GM20431 (cell line): ENCODE results near the gene CTRL.

Source experiments
- in situ Hi-C: fragments of 300-500 bp; cut with MseI, MboI; formaldehyde crosslinking; loops from one replicate; pipeline ENCODE4 v1.15.0; 2020; ENCODE audit warnings: low sequenced_read_pairs; ENCODE audit not compliant: unreplicated experiment

Gene CTRL

GRCh38 chr16:67897231-67897630, 34.4 kb downstream of the CTRL start:
- in situ Hi-C loops, result no loop called here

DNA sequence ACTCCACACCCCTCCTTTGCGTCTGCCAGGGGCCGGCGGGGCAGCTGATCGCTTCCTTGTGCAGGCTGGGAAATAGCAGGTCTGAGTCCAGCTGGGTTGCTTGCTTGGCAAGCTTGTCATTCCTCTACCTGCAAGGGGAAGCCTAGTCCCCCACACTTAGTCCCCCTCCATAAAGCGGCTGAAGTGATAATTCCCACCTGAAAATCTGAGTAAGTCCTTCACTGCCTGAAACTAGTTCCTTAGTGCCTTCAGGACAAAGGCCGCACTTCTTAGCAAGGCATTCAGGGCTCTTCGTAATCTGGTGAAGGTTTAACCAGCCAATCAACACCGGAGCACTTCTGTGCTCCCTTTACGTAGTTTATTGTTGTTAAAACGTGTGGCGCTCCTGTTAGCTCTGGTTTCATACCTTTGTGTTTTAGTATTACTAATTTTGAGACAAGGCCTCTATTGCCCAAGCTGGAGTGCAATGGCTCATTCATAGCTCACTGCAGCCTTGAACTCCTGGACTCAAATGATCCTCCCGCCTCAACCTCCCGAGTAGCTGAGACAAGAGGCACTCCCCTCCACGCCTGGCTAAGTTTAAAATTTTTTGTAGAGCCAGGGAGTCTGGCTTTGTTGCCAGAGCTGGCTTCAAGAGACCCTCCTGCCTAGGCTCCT, 37.8 kb downstream of the CTRL start:
- in situ Hi-C loops, result no loop called here

GRCh38 chr16:67892899-67893742, 38.5 kb downstream of the CTRL start, which contains the start of gene PSKH1:
Gene PSKH1, plus strand, starts transcription at chr16:67893254. Its CDS starts 15,496 bp downstream, at chr16:67908750.
- in situ Hi-C loops, result no loop called here

DNA sequence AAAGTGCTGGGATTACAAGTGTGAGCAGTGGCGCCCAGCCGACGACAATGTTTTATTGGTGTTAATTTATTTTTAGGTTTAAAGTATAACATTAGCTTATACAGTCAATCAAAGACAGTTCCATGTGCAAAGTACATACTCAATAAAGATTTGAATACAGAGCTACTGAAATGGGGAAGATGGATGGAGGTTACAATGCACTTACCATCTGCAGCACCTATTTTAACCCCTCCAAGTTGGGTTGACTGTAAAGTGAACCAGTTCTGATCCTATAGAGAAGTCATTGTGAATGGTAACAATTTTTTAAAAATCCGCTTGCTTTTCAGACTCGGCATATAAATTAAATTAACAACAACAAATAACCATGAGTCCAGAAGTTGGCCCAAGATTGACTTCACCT, 39.3 kb downstream of the CTRL start:
- in situ Hi-C loops, result no loop called here

DNA sequence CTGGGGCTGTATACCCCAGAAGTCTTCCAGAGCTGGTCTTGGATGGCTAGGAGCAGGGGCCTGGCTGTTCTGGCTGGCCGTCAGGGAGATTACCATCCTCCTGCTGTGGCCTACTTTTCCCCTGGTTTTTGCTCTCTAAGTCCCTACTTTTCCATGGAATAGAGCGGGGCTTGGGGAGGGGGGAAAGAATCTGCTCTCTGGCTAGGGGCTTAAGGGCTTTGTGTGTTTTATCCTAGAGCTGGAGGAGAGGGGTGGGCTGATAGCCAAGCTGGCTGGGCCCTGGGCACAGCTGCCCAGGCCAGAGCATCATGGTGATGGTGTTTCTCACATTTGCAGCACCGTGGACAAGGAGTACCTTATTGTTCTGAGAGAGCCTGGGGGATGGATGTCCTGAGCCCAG, 43.3 kb downstream of the CTRL start:
- in situ Hi-C loops, result no loop called here

- in situ Hi-C loops, result no loop called here
Observed at GRCh38 chr16:67886387-67886786, 45.3 kb downstream of the CTRL start.

- in situ Hi-C loops, result no loop called here
Observed at GRCh38 chr16:67885976-67886375, 45.7 kb downstream of the CTRL start.

DNA sequence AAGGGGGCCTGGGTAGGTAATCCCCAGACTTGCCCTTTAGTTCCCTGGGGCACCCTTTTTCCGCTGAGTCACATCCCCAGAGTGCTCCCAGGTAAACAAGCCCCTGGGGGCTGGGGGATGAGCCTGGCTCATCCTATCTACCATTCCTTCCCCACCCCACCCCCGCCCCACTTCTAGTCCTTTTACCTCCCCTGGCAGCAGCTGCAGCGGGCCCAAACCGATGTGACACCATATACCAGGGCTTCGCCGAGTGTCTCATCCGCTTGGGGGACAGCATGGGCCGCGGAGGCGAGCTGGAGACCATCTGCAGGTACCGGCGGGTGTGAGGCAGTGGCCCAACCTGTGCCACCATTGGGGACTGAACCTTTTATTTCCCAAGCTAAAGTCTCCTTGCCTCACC, 46.1 kb downstream of the CTRL start:
- in situ Hi-C loops, result no loop called here

GRCh38 chr16:67884684-67885083, 47.0 kb downstream of the CTRL start, which contains the start of gene NRN1L:
Gene NRN1L, plus strand, starts transcription at chr16:67884885. Its CDS starts 19 bp downstream, at chr16:67884904.
- in situ Hi-C loops, result no loop called here

GRCh38 chr16:67883872-67884261, 47.8 kb downstream of the CTRL start:
- in situ Hi-C loops, result no loop called here

DNA sequence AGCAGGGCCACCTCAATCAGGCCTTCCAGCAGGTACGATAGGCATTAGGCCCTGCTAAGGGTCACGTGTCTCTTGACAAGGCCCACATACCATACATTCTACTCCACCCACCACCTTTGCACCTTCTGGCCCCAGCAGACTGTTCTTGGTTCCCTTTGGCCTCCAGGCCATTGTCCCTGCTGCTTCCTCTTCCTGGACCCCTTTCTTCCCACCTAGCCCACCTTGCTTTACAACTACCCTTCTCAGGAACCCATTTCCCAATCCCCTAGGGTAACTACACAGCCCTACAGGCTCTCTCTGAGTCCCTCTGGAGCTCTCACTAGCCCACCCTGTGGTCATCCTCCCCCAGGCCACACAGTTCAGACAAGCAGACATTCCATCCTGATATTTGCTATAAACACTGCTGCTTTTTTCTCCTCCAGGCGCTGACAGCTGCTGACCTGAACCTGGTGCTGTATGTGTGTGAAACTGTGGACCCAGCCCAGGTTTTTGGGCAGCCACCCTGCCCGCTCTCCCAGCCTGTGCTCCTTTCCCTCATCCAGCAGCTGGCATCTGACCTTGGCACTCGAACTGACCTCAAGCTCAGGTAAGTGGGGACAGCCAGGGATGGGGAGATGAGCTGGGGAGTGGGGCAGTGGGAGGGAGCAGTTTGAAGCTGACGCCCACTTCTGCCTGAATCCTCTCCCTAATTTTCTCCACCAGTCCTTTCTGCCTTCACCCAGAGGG, 48.4 kb downstream of the CTRL start:
- in situ Hi-C loops, result no loop called here

GRCh38 chr16:67882374-67883145, 49.1 kb downstream of the CTRL start:
- in situ Hi-C loops, result no loop called here

- in situ Hi-C loops, result no loop called here
Observed at GRCh38 chr16:67881621-67882161, 50.0 kb downstream of the CTRL start.

GRCh38 chr16:67880584-67880983, 51.1 kb downstream of the CTRL start:
- in situ Hi-C loops, result no loop called here

DNA sequence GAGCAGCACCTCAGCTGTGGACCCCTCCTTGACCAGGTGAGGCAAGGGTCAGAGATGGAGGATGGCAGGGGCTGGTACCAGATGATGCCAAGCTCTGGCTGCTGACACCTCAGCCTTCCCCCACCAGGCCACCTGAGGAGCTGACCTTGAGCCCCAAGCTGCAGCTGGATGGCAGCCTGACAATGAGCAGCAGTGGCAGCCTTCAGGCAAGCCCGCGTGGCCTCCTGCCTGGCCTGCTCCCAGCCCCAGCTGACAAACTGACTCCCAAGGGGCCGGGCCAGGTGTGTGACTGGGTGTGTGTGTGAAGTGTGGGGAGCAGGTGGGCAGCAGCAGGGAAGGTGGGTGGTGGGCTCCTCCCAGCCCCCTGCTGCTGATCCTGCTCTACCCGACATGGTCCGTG, 51.7 kb downstream of the CTRL start:
- in situ Hi-C loops, result no loop called here
